ENCODE data around the gene CCM2. TPM values are rescaled to one million over a fixed set of nuclear protein-coding genes. Genes with fewer than 3 reads are reported as not detected.

Gene CCM2
- polyA plus RNA-seq, 1 donor from 2014 or later: 25.8 TPM

GRCh38 chr7:45101748-45102147, 101.7 kb downstream of the CCM2 start:
- H3K27me3 ChIP-seq (ENCODE audit: insufficient read depth, low read depth, low read length): no peaks in the 10 kb centered on the region
- H3K9ac ChIP-seq (ENCODE audit: low read length): no peak overlapping the region
- H3K79me2 ChIP-seq (replicated peaks; ENCODE audit: insufficient read depth, low read length): peaks cover 1% of the 10 kb centered on the region
- H3K36me3 ChIP-seq (ENCODE audit: insufficient read depth, low read length): no peaks in the 10 kb centered on the region
- no peaks in the 10 kb centered on the region for H4K20me1 ChIP-seq (ENCODE audit: insufficient read depth)
- no peaks in the 10 kb centered on the region for H3K9me3 ChIP-seq (ENCODE audit: low read length)
- no peak overlapping the region for H3K4me2 ChIP-seq (ENCODE audit: low read length)
- H3K9me2 ChIP-seq (ENCODE audit: insufficient read depth, low read length): no peaks in the 10 kb centered on the region
- no peak for TF ChIP-seq RAD21 (conservative IDR thresholded peaks at IDR 0.05)
- no peak for TF ChIP-seq EP300 (conservative IDR thresholded peaks at IDR 0.05; ENCODE audit: poor library complexity, severe bottlenecking)
- TF ChIP-seq POLR2AphosphoS5 (IDR thresholded peaks at IDR 0.05): no peak
- no peak for TF ChIP-seq EZH2 (IDR thresholded peaks at IDR 0.05; ENCODE audit: borderline replicate concordance, insufficient read depth, low read length, poor library complexity, severe bottlenecking)
- no peak for TF ChIP-seq SMC3 (conservative IDR thresholded peaks at IDR 0.05; ENCODE audit: poor library complexity)
- TF ChIP-seq, protein P1, sequence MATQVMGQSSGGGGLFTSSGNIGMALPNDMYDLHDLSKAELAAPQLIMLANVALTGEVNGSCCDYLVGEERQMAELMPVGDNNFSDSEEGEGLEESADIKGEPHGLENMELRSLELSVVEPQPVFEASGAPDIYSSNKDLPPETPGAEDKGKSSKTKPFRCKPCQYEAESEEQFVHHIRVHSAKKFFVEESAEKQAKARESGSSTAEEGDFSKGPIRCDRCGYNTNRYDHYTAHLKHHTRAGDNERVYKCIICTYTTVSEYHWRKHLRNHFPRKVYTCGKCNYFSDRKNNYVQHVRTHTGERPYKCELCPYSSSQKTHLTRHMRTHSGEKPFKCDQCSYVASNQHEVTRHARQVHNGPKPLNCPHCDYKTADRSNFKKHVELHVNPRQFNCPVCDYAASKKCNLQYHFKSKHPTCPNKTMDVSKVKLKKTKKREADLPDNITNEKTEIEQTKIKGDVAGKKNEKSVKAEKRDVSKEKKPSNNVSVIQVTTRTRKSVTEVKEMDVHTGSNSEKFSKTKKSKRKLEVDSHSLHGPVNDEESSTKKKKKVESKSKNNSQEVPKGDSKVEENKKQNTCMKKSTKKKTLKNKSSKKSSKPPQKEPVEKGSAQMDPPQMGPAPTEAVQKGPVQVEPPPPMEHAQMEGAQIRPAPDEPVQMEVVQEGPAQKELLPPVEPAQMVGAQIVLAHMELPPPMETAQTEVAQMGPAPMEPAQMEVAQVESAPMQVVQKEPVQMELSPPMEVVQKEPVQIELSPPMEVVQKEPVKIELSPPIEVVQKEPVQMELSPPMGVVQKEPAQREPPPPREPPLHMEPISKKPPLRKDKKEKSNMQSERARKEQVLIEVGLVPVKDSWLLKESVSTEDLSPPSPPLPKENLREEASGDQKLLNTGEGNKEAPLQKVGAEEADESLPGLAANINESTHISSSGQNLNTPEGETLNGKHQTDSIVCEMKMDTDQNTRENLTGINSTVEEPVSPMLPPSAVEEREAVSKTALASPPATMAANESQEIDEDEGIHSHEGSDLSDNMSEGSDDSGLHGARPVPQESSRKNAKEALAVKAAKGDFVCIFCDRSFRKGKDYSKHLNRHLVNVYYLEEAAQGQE (IDR thresholded peaks at IDR 0.05; ENCODE audit: borderline replicate concordance): no peak
- TF ChIP-seq, protein P2, sequence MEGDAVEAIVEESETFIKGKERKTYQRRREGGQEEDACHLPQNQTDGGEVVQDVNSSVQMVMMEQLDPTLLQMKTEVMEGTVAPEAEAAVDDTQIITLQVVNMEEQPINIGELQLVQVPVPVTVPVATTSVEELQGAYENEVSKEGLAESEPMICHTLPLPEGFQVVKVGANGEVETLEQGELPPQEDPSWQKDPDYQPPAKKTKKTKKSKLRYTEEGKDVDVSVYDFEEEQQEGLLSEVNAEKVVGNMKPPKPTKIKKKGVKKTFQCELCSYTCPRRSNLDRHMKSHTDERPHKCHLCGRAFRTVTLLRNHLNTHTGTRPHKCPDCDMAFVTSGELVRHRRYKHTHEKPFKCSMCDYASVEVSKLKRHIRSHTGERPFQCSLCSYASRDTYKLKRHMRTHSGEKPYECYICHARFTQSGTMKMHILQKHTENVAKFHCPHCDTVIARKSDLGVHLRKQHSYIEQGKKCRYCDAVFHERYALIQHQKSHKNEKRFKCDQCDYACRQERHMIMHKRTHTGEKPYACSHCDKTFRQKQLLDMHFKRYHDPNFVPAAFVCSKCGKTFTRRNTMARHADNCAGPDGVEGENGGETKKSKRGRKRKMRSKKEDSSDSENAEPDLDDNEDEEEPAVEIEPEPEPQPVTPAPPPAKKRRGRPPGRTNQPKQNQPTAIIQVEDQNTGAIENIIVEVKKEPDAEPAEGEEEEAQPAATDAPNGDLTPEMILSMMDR (IDR thresholded peaks at IDR 0.05; ENCODE audit: poor library complexity, severe bottlenecking): no peak
- no peak for TF ChIP-seq TAF1 (IDR thresholded peaks at IDR 0.05; ENCODE audit: low read depth)
- no peak for TF ChIP-seq MXI1 (conservative IDR thresholded peaks at IDR 0.05; ENCODE audit: poor library complexity, severe bottlenecking)
- no peak overlapping the region for H3K4me3 ChIP-seq (ENCODE audit: low read length)
- H3F3A ChIP-seq (ENCODE audit: insufficient read depth, low read length, poor library complexity, severe bottlenecking): no peaks in the 10 kb centered on the region
- no peak overlapping the region for H2AFZ ChIP-seq (ENCODE audit: low read depth, low read length)
- H3K27ac ChIP-seq (ENCODE audit: low read length): no peak overlapping the region

- no peak for TF ChIP-seq TAF1 (IDR thresholded peaks at IDR 0.05; ENCODE audit: low read depth)
- TF ChIP-seq RAD21 (conservative IDR thresholded peaks at IDR 0.05): no peak
- no peak for TF ChIP-seq MXI1 (conservative IDR thresholded peaks at IDR 0.05; ENCODE audit: poor library complexity, severe bottlenecking)
- TF ChIP-seq, protein P2 (IDR thresholded peaks at IDR 0.05; ENCODE audit: poor library complexity, severe bottlenecking): no peak
- TF ChIP-seq, protein P1 (IDR thresholded peaks at IDR 0.05; ENCODE audit: borderline replicate concordance): no peak
- no peak for TF ChIP-seq EP300 (conservative IDR thresholded peaks at IDR 0.05; ENCODE audit: poor library complexity, severe bottlenecking)
- no peak for TF ChIP-seq EZH2 (IDR thresholded peaks at IDR 0.05; ENCODE audit: borderline replicate concordance, insufficient read depth, low read length, poor library complexity, severe bottlenecking)
- no peak for TF ChIP-seq POLR2AphosphoS5 (IDR thresholded peaks at IDR 0.05)
- TF ChIP-seq SMC3 (conservative IDR thresholded peaks at IDR 0.05; ENCODE audit: poor library complexity): no peak
- Histone ChIP-seq H3K9ac (ENCODE audit: low read length) (no peak overlapping the region), H3K27me3 (ENCODE audit: insufficient read depth, low read depth, low read length) (no peaks in the 10 kb centered on the region), H3K4me2 (ENCODE audit: low read length) (no peak overlapping the region), H3K36me3 (ENCODE audit: insufficient read depth, low read length) (no peaks in the 10 kb centered on the region), H2AFZ (ENCODE audit: low read depth, low read length) (no peak overlapping the region), H3K27ac (ENCODE audit: low read length) (no peak overlapping the region), H3K79me2 (replicated peaks; ENCODE audit: insufficient read depth, low read length) (peaks cover 14% of the 10 kb centered on the region), H3K9me2 (ENCODE audit: insufficient read depth, low read length) (no peaks in the 10 kb centered on the region), H3K9me3 (ENCODE audit: low read length) (no peaks in the 10 kb centered on the region), H4K20me1 (ENCODE audit: insufficient read depth) (no peaks in the 10 kb centered on the region), H3F3A (ENCODE audit: insufficient read depth, low read length, poor library complexity, severe bottlenecking) (no peaks in the 10 kb centered on the region), H3K4me3 (ENCODE audit: low read length) (no peak overlapping the region)
Measured at GRCh38 chr7:45102785-45103712, 103.0 kb downstream of the CCM2 start.
